ENCODE data around the gene PIP5K1B.

GRCh38 chr9:69058101-69058500, 353.1 kb downstream of the PIP5K1B start:
- TF ChIP-seq, protein P1, sequence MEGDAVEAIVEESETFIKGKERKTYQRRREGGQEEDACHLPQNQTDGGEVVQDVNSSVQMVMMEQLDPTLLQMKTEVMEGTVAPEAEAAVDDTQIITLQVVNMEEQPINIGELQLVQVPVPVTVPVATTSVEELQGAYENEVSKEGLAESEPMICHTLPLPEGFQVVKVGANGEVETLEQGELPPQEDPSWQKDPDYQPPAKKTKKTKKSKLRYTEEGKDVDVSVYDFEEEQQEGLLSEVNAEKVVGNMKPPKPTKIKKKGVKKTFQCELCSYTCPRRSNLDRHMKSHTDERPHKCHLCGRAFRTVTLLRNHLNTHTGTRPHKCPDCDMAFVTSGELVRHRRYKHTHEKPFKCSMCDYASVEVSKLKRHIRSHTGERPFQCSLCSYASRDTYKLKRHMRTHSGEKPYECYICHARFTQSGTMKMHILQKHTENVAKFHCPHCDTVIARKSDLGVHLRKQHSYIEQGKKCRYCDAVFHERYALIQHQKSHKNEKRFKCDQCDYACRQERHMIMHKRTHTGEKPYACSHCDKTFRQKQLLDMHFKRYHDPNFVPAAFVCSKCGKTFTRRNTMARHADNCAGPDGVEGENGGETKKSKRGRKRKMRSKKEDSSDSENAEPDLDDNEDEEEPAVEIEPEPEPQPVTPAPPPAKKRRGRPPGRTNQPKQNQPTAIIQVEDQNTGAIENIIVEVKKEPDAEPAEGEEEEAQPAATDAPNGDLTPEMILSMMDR (optimal IDR thresholded peaks at IDR 0.05 in 1 of 3, IDR thresholded peaks at IDR 0.05 in 1 of 3, conservative IDR thresholded peaks at IDR 0.05 in 1 of 3; ENCODE audit: extremely low read depth in 1 of 3, insufficient read depth in 2 of 3, low read length in 3 of 3), result no peak
- no peak for TF ChIP-seq EZH2 (IDR thresholded peaks at IDR 0.05; ENCODE audit: low read length)
